H9 (cell line): Measurements from ENCODE around the gene IFNA4. TPM values are rescaled to one million over a fixed set of nuclear protein-coding genes. Genes with fewer than 3 reads are reported as not detected.

Experiments
- DNase-seq: peaks from one replicate; pipeline ENCODE4 v3.0.0-alpha.2; 2017
- H2AFZ ChIP-seq: one replicate; pipeline ENCODE4 v1.6.1; 2013; ENCODE audit warnings: mild to moderate bottlenecking, low read length, control low read depth, moderate library complexity
- H2AK5ac ChIP-seq: 2 replicates; pipeline ENCODE4 v1.6.1; 2013; ENCODE audit warnings: low read length, control low read depth, mixed read lengths; ENCODE audit not compliant: insufficient read length
- H2BK120ac ChIP-seq: one replicate; pipeline ENCODE4 v1.6.1; 2013; ENCODE audit warnings: low read depth, mild to moderate bottlenecking, low read length, control low read depth, inconsistent platforms; ENCODE audit not compliant: poor library complexity, severe bottlenecking
- H2BK12ac ChIP-seq: 2 replicates; pipeline ENCODE4 v1.6.1; 2013; ENCODE audit warnings: low read length, control low read depth, mixed read lengths, low read depth; ENCODE audit not compliant: insufficient read length
- H2BK15ac ChIP-seq: 2 replicates; pipeline ENCODE4 v1.6.1; 2013; ENCODE audit warnings: low read depth, low read length, control low read depth
- H2BK20ac ChIP-seq: one replicate; pipeline ENCODE4 v1.6.1; 2013; ENCODE audit warnings: low read depth, mild to moderate bottlenecking, low read length, control low read depth, inconsistent platforms; ENCODE audit not compliant: poor library complexity, severe bottlenecking
- H2BK5ac ChIP-seq: 2 replicates; pipeline ENCODE4 v1.6.1; 2013; ENCODE audit warnings: low read length, control low read depth, mixed read lengths; ENCODE audit not compliant: insufficient read length
- H3K14ac ChIP-seq: 2 replicates; pipeline ENCODE4 v1.6.1; 2013; ENCODE audit warnings: low read length, control low read depth; ENCODE audit not compliant: insufficient read depth
- H3K18ac ChIP-seq: 2 replicates; pipeline ENCODE4 v1.6.1; 2013; ENCODE audit warnings: low read depth, mild to moderate bottlenecking, mixed read lengths, low read length, control low read depth; ENCODE audit not compliant: insufficient read length
- H3K23ac ChIP-seq: 2 replicates; pipeline ENCODE4 v1.6.1; 2013; ENCODE audit warnings: low read length, control low read depth, mixed read lengths, low read depth; ENCODE audit not compliant: insufficient read length
- H3K23me2 ChIP-seq: 2 replicates; pipeline ENCODE4 v1.6.1; 2013; ENCODE audit warnings: low read depth, mild to moderate bottlenecking, mixed read lengths, low read length, control low read depth; ENCODE audit not compliant: insufficient read length, poor library complexity, severe bottlenecking
- H3K27ac ChIP-seq: 2 replicates; pipeline ENCODE4 v1.5.1; 2013; ENCODE audit warnings: low read length, control low read depth, mixed read lengths, low read depth; ENCODE audit not compliant: insufficient read length
- H3K27me3 ChIP-seq: 2 replicates; pipeline ENCODE4 v1.6.1; 2013; ENCODE audit warnings: low read length, control low read depth, inconsistent platforms; ENCODE audit not compliant: insufficient read depth
- H3K4ac ChIP-seq: 2 replicates; pipeline ENCODE4 v1.6.1; 2013; ENCODE audit warnings: low read depth, mild to moderate bottlenecking, control low read depth, inconsistent platforms, low read length, moderate library complexity
- H3K4me1 ChIP-seq: 2 replicates; pipeline ENCODE4 v1.6.1; 2013; ENCODE audit warnings: low read length, control low read depth, inconsistent platforms; ENCODE audit not compliant: insufficient read depth
- H3K4me2 ChIP-seq: 2 replicates; pipeline ENCODE4 v1.6.1; 2013; ENCODE audit warnings: low read length, control low read depth, mixed read lengths; ENCODE audit not compliant: insufficient read length, insufficient read depth
- H3K56ac ChIP-seq: 2 replicates; pipeline ENCODE4 v1.6.1; 2013; ENCODE audit warnings: low read depth, mild to moderate bottlenecking, mixed read lengths, low read length, control low read depth; ENCODE audit not compliant: insufficient read length
- H3K79me1 ChIP-seq: 2 replicates; pipeline ENCODE4 v1.6.1; 2013; ENCODE audit warnings: low read depth, mild to moderate bottlenecking, moderate library complexity, low read length, control low read depth, inconsistent platforms; ENCODE audit not compliant: insufficient read depth, poor library complexity, severe bottlenecking
- H3K79me2 ChIP-seq: 2 replicates; pipeline ENCODE4 v1.6.1; 2013; ENCODE audit warnings: low read length, control low read depth, inconsistent platforms; ENCODE audit not compliant: insufficient read depth
- H3K9ac ChIP-seq: 2 replicates; pipeline ENCODE4 v1.6.1; 2013; ENCODE audit warnings: low read length, control low read depth, mixed read lengths; ENCODE audit not compliant: insufficient read length; ENCODE audit errors: extremely low read depth
- H3K9me3 ChIP-seq: one replicate; pipeline ENCODE4 v1.6.1; 2013; ENCODE audit warnings: low read depth, low read length, inconsistent platforms; ENCODE audit not compliant: control insufficient read depth
- H3T11ph ChIP-seq: one replicate; pipeline ENCODE4 v1.6.1; 2013; ENCODE audit warnings: mild to moderate bottlenecking, low read length, control low read depth, inconsistent platforms
- H4K20me1 ChIP-seq: one replicate; pipeline ENCODE4 v1.6.1; 2013; ENCODE audit not compliant: control insufficient read depth, insufficient read length, insufficient read depth
- H4K5ac ChIP-seq: 2 replicates; pipeline ENCODE4 v1.6.1; 2013; ENCODE audit warnings: low read depth, mild to moderate bottlenecking, mixed read lengths, low read length, control low read depth; ENCODE audit not compliant: insufficient read length
- H4K8ac ChIP-seq: replicated peaks from 2 replicates; pipeline ENCODE4 v1.6.1; 2013; ENCODE audit warnings: low read length, control low read depth, mixed read lengths, low read depth; ENCODE audit not compliant: insufficient read length
- H4K91ac ChIP-seq: 2 replicates; pipeline ENCODE4 v1.6.1; 2013; ENCODE audit warnings: low read depth, mild to moderate bottlenecking, moderate library complexity, mixed read lengths, low read length, control low read depth; ENCODE audit not compliant: insufficient read length
- H3K27ac Mint-ChIP-seq, 3 experiments: 2 replicates in 2 of 3; 3 replicates in 1 of 3; pipeline ENCODE4 v1.8.0; 2020 to 2021; ENCODE audit warnings: mixed read lengths in 3 of 3, mild to moderate bottlenecking in 1 of 3, moderate library complexity in 1 of 3
- H3K27me3 Mint-ChIP-seq: 2 replicates; pipeline ENCODE4 v1.8.0; 2021; ENCODE audit warnings: low read depth, mild to moderate bottlenecking, moderate library complexity, mixed read lengths
- H3K36me3 Mint-ChIP-seq, 3 experiments: 2 replicates in 2 of 3; 3 replicates in 1 of 3; pipeline ENCODE4 v1.8.0; 2020 to 2021; ENCODE audit warnings: low read depth in 3 of 3, mixed read lengths in 3 of 3; ENCODE audit not compliant: insufficient read depth in 1 of 3
- H3K4me1 Mint-ChIP-seq, 2 experiments: 2 replicates each; pipeline ENCODE4 v1.8.0; 2020; ENCODE audit warnings: mixed read lengths in 2 of 2
- H3K4me3 Mint-ChIP-seq, 2 experiments: 2 replicates in 1 of 2; 3 replicates in 1 of 2; pipeline ENCODE4 v1.8.0; 2020 to 2021; ENCODE audit warnings: mild to moderate bottlenecking in 2 of 2, mixed read lengths in 2 of 2, moderate library complexity in 1 of 2
- H3K9me3 Mint-ChIP-seq, 2 experiments: 2 replicates in 1 of 2; 3 replicates in 1 of 2; pipeline ENCODE4 v1.8.0; 2020; ENCODE audit warnings: mild to moderate bottlenecking in 2 of 2, mixed read lengths in 2 of 2, moderate library complexity in 1 of 2
- CTCF ChIP-seq: fragments of 200-600 bp; sonication (generic); conservative IDR thresholded peaks from 3 replicates; pipeline ENCODE4 v1.8.0; 2021; ENCODE audit warnings: antibody characterized with exemption, mild to moderate bottlenecking
- WGBS: extraction: QIAGEN DNeasy Blood & Tissue Kit; methylation state at CpG from one replicate; pipeline ENCODE4 v1.1.7; 2013; ENCODE audit warnings: missing lambda C conversion rate, low lambda C conversion rate, mixed read lengths; ENCODE audit not compliant: insufficient read length; ENCODE audit errors: extremely low coverage; 5-methylcytosine and 5-hydroxymethylcytosine counted together
- total RNA-seq: library from RNA; stranded (reverse); gene quantifications from 2 replicates; pipeline ENCODE4 v1.2.1, GENCODE V29; 2021

Gene IFNA4
- total RNA-seq, 1 experiment from 2014 or later: not detected

GRCh38 chr9:21144603-21145002 lies 42.8 kb downstream of the IFNA4 start:
- H2BK12ac ChIP-seq: no peak overlapping the region
- H2BK120ac ChIP-seq: no peak overlapping the region
- H2AK5ac ChIP-seq: no peak overlapping the region
- H2BK15ac ChIP-seq: no peak overlapping the region
- no peaks in the 10 kb centered on the region for H3K4me1 ChIP-seq
- no peaks in the 10 kb centered on the region for H3K79me2 ChIP-seq
- peaks cover 0 to 3% of the 10 kb centered on the region in 2 experiments; a peak in 1 of 4 replicates for H3K4me1 Mint-ChIP-seq
- no peak overlapping the region for H3K4me2 ChIP-seq
- no peak overlapping the region for H3K27ac Mint-ChIP-seq
- H2BK5ac ChIP-seq: no peak overlapping the region
- no peaks in the 10 kb centered on the region for H3K79me1 ChIP-seq
- no peak overlapping the region for H3K18ac ChIP-seq
- WGBS: no CpG with 5 or more reads among the region's 1 CpG
- no peak overlapping the region for H2BK20ac ChIP-seq
- no peak overlapping the region for H3K23ac ChIP-seq
- H2AFZ ChIP-seq: no peak overlapping the region
- H3K9ac ChIP-seq: no peak overlapping the region
- no peak overlapping the region for H4K5ac ChIP-seq
- no peak for DNase-seq
- H3K36me3 Mint-ChIP-seq: no peaks in the 10 kb centered on the region
- no peak overlapping the region for H3K27ac ChIP-seq
- no peak for TF ChIP-seq CTCF
- H4K8ac ChIP-seq: no peak overlapping the region
- H3K27me3 ChIP-seq: no peaks in the 10 kb centered on the region
- no peaks in the 10 kb centered on the region for H3K9me3 ChIP-seq
- no peak overlapping the region for H3K56ac ChIP-seq
- no peaks in the 10 kb centered on the region; the same call in 1 of the 2 replicates for H3K27me3 Mint-ChIP-seq
- H4K20me1 ChIP-seq: no peaks in the 10 kb centered on the region
- H3K4me3 Mint-ChIP-seq: no peak overlapping the region
- no peak overlapping the region for H4K91ac ChIP-seq
- H3K4ac ChIP-seq: no peak overlapping the region
- H3K14ac ChIP-seq: no peak overlapping the region
- peaks cover 3 to 5% of the 10 kb centered on the region in 2 experiments; a peak in 4 of 5 replicates for H3K9me3 Mint-ChIP-seq
- H3T11ph ChIP-seq: no peak overlapping the region
- H3K23me2 ChIP-seq: no peaks in the 10 kb centered on the region
